HPDE6-E6E7 (cell line): Measurements from ENCODE around the gene ATP10A.

Experiments used
- DNase-seq: peaks from one replicate; pipeline ENCODE4 v3.0.0; 2011; ENCODE audit warnings: missing footprints; ENCODE audit errors: extremely low spot score

ATP10A gene

GRCh38 chr15:25863111-25863967, at the start of gene ATP10A:
ATP10A (minus strand) TSS chr15:25863327; CDS start chr15:25863096, 231 bp downstream.
- DNase-seq: no peak

GRCh38 chr15:25912035-25912434, 48.9 kb upstream of the ATP10A start:
- DNase-seq: no peak

GRCh38 chr15:25910832-25911231, 47.7 kb upstream of the ATP10A start:
- no peak for DNase-seq

- DNase-seq: no peak
Observed at GRCh38 chr15:25909806-25910205, 46.7 kb upstream of the ATP10A start.

GRCh38 chr15:25909325-25909724, 46.2 kb upstream of the ATP10A start:
- DNase-seq: no peak

- DNase-seq: no peak
Observed at GRCh38 chr15:25905140-25905539, 42.0 kb upstream of the ATP10A start.

GRCh38 chr15:25903024-25903581, 40.0 kb upstream of the ATP10A start:
- no peak for DNase-seq

- DNase-seq: no peak
Observed at GRCh38 chr15:25901811-25902605, 38.9 kb upstream of the ATP10A start.

- no peak for DNase-seq
Observed at GRCh38 chr15:25900901-25901300, 37.8 kb upstream of the ATP10A start.

- no peak for DNase-seq
Observed at GRCh38 chr15:25900431-25900830, 37.3 kb upstream of the ATP10A start.

GRCh38 chr15:25899870-25900269, 36.7 kb upstream of the ATP10A start:
- DNase-seq: no peak

- no peak for DNase-seq
Observed at GRCh38 chr15:25897658-25898057, 34.5 kb upstream of the ATP10A start.

GRCh38 chr15:25894371-25894902, 31.3 kb upstream of the ATP10A start:
- DNase-seq: no peak

- no peak for DNase-seq
Observed at GRCh38 chr15:25893596-25893995, 30.5 kb upstream of the ATP10A start.

- DNase-seq: no peak
Observed at GRCh38 chr15:25892126-25892525, 29.0 kb upstream of the ATP10A start.

- no peak for DNase-seq
Observed at GRCh38 chr15:25891081-25891480, 28.0 kb upstream of the ATP10A start.

- DNase-seq: no peak
Observed at GRCh38 chr15:25890529-25890928, 27.4 kb upstream of the ATP10A start.

- DNase-seq: no peak
Observed at GRCh38 chr15:25887870-25888269, 24.7 kb upstream of the ATP10A start.

GRCh38 chr15:25886498-25887140, 23.5 kb upstream of the ATP10A start:
- no peak for DNase-seq

GRCh38 chr15:25884370-25884769, 21.2 kb upstream of the ATP10A start:
- no peak for DNase-seq

- no peak for DNase-seq
Observed at GRCh38 chr15:25883463-25884259, 20.5 kb upstream of the ATP10A start.
